ENCODE results near the gene FAM171A1.
"Not testable (repeated sequence)": the region's sequence is repeated elsewhere in the genome, so short reads cannot be mapped to it uniquely, and the experiment has no call there.

Gene FAM171A1

DNA sequence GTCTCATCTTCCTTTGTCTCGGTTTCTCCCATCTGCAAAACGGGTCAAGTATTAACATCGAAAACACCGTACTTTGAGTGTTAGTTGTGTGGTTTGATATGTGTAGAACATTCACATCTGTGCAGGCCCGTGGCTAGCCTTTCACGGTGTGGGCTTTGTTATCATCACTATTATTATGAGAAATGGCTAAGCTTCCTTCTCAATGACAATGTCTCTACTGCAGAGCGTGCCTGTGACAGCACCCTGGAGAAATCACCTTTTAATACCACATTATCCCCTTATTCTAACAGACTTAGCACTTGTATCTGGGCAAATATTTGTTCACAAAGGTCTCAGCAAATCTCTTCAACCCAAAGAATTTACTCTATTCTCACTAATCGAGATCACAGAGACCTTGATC is 55.8 kb downstream of the FAM171A1 start:
- DNase-seq: no peak

DNA sequence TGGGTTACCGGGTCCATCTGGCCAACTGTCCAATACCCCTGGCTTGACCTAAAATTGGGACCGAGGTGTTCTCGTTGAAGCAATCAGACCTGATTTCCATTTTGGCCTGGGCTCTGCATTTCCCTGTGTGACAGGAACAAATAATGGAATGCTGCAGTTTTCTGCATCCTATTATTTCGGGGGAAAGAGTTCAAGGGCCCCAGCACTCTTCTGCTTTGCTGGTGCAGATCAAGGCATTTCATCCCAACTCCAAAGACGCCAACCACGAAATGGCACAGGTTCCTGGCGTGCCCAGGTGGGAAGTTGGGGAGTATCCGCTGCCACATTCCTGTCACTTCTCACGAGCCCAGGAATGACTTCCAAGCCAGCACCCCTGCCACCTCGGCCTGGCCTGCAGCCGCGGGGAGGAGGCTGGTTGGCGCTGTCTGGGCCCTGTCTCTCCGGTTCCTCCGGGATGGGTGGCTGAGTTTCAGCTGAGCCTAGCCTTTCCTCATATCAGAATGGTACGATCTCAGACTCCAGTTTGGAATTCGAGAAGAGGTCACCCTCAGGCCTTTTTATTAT is 56.5 kb downstream of the FAM171A1 start:
- no peak for DNase-seq

DNA sequence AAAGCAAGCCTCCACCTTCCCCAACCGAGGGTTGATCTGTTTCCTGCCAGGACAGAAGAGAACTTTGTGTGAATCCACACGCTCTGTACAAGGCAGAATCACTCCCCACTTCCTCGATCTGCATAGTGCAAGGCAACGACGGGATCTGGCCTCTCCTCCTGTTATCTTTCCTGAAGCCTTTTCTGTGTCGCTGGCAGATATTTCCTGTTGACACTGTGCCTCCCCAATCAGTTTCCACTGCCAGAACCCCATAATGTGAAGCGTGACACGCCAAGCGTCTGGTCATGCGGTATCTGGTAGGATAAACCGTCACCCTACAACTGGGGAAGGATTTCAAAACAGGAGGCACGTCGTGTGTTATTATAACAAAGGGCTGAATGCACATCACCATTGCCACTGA is 57.2 kb downstream of the FAM171A1 start:
- no peak for DNase-seq

DNA sequence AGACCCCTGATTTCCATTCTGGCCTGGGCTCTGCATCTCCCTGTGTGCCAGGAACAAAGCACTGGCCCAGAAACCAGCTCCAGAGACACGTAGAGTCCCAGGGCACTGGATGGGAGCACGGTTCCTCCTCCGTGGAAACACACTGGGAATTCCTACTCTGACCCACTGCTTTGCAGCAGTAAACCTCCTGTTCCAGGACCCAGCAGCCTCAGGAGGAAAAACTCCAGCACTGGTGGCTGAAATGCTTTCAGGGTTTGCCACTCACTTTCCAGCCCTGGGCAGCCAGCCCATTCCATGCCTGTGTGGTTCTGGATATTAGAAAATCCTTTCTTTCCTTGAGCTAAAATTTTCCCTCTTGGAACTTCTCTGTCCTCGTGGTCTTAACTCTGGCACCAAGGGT is 58.0 kb downstream of the FAM171A1 start:
- DNase-seq: no peak

DNA sequence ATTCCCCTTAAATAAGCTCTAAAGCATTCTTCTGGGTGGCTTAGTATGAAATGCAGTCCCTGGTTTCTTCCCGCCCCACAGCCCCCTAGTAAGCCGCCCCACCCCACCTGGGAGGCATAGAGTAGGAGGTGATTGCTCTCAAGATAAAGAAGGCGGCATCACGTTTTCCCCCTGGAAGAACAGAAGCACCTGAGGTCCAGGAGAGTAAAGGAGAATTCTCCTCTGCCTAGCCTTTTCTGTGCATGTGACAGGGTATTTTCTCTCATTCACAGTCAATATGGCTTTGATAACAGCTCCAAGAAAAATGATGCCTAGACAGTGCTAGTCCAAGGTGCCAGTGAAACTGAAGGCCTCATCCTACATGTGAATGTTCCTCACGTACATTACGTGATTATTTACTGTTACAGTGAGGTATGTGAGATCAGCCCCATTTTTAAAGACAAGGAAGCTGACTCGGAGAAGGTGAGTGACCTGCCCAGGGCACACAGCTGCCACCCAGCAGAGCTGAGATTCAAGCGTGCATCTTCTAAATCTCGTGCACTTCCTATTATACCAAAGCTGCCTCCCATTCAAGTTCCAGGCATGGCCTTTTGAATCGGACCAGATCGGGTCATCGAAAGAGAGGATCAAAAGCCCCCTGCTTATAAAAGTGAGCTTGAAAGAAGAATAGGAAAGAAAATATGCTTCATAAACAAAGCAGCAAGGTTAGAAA is 59.4 kb downstream of the FAM171A1 start:
- DNase-seq: no peak

DNA sequence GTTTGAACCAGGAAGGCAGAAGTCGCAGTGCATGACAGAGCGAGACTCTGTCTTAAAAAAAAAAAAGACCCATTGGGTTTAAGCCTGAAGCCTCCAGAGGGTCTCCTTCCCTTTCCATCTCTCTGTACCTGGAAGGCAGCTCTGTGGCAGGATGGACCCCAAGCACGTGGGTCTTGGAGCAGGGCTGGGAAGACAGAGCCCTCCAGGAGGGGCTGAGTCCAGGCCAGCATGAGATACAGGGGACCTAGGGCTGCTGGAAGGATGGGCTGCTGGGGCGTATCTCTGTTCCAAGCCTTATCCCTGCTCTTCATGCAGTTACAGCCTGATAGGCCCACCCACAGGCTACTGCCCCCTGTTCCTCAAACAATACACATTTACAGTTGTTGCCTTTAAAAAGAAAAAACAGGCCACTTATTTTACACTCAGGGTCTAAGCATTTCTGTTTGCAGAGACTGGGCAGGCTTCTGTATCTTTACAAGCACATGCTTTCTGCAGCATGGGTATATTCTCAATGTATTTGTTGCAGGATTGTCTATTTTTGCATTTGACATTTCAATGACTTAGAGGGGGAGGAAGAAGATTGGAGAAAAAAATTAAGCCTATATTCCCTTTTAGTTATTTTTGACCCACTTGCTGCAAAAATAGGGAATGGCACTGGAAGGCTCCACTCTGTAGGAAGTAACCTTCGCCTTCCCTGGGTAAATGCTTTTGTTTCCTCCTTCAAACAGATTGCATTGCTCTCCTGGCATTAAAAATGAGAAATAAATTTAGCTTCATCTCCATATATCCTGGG is 60.1 kb downstream of the FAM171A1 start:
- DNase-seq: no peak

DNA sequence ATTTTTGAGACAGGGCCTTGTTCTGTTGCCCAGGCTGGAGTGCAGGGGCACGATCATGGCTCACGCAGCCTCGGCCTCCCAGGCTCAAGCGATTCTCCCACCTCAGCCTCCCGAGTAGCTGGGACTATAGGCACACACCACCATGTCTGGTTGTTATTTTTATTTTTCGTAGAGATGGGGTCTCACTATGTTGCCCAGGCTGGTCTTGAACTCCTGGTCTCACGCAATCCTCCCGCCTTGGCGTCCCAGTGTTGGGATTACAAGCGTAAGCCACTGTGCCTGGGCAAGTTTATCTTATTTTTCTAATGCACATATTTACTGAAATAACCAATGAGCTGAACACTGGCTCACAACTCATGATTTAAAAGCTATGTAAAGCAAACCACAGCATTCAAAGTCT is 61.9 kb downstream of the FAM171A1 start:
- DNase-seq: no peak

DNA sequence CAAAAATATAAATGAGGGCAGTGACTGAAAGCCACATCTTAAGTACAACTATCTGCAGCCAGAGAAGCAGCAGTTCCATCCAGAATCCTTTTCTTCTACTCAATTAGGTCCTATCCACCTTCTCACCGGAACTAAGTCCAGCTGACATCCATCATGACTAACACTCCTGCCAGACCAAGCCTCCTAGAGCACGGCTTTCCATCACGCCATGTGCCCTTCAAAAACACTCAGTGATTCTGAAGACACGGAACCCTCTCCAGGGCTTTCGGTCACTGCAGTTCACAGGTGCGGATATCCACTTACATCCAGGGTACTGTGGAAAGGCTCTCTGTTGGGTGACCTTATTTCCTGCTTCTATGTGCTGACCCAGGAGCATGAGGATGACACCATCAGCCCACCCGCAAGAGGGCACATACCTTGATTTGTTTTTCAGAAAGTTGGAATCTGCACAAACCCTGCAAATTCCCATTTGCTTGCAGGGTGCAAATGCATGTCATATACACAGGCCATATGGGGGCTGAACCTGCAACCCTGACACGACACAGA is 64.3 kb downstream of the FAM171A1 start:
- no peak for DNase-seq

DNA sequence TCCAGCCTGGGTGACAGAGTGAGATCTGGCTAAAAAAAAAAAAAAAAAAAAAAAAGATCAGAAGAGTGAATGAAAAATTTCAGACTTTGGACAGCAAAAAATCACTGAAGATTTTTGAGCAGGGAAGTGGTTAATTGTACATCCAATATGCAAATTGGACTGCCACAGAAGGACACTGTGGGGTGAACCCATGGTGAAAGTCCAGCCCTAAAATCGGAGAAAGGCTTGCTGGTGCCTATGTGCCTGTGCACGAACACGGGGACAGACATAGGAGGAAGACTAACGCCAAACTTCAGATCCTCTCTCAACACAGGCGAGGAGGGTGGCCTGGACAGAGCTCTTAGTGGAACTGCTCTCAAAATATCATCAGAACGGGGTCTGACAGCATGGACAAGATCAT is 65.5 kb downstream of the FAM171A1 start:
- no peak for DNase-seq

DNA sequence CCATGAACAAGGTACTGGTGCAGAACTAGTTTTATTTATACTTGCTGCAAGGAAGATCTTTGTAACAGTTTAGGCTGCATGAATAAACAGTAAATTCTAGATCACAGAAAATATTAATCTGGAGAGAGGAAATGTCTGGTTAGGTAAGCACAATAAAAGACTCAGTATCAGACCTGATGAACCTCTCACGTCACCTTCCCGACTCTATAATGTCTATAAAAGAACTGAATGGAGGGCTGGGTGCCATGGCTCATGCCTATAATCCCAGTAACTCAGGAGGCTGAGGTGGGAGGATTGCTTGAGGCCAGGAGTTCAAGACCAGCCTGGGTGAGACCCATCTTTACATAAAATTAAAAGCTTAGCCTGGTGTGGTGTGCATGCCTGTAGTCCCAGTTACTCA is 65.9 kb downstream of the FAM171A1 start:
- no peak for DNase-seq

DNA sequence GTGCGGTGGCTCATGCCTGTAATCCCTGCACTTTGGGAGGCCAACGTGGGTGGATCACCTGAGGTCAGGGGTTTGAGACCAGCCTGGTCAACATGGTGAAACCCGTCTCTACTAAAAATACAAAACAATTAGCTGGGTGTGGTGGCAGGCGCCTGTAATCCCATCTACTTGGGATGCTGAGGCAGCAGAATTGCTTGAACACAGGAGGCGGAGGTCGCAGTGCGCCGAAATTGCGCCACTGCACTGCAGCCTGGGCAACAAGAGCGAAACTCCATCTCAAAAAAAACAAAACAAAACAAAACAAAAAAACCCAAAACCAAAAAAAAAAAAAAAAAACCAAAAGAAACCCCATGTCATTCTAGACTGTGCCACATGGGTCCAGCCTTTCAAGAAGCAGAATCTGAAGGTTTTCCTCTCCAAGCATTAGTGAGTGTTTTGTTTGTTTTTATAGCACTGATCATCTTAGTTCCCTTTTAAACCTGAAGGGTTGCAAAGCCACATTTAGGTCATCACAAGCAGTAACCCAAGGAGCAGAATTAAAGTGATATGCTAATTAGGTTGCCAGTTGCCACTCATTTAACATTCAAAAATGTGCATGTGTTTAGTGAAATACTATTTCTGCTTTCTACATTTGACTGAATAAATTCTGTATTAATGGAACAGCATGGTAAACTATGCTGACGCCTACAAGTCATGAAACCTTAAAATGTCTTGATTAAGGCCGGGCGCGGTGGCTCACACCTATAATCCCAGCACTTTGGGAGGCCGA is 68.7 kb downstream of the FAM171A1 start:
- DNase-seq: not testable (repeated sequence)

DNA sequence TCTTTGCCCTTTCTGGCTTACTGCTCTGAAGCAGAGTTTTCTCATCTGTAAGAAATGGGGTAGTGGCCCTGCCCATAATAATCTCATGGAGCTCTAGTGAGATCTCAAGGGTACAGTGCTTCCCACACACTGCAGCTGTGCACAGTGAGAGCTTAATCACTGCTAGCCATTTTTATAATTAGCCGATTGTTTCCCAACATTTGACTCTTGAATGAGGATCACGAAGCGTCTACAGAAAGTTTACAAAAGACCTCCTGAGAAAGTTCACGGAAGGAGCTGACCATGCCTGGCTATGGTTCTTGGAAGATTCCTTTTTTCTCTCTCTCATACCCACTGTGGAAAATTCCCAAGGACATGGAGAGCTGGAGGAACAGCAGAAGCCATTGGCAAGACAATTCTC is 70.4 kb downstream of the FAM171A1 start:
- DNase-seq: no peak

DNA sequence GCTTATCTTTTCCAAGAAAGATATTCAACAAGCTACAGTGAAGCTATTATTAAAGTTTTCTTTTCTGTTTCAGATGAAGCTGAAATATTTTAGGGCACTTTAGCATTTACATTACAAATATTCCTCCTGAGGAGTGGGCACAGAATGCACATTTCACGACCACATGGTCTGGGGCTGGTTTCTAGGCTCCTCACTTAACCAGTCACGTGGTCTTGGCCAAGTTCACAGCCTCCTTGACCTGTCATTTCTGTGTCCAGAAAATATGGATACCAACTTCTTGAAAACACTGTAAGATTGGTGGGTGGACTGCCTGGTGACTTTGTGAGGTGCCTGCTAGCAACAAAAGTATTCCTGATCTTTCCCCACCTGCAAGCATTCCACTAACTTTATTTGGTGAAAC is 70.9 kb downstream of the FAM171A1 start:
- DNase-seq: no peak

DNA sequence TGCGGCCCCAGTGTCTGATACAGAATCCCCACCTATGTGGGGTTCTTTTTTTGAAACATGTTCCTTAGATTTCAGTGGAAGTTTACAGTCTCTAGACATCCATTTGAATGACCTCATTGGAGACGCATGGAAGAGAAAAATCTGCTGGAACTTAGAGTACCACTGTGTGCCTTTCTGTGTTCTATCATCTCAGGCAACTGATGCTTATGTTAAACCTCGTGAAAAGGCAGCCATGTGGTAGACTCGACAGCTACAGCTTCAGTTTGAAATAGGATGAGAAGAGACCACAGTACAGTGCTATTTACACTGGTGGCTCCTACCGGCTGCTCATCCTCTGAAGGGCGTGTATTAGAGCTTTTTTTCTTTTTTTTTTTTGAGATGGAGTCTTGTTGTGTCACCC is 74.4 kb downstream of the FAM171A1 start:
- no peak for DNase-seq

DNA sequence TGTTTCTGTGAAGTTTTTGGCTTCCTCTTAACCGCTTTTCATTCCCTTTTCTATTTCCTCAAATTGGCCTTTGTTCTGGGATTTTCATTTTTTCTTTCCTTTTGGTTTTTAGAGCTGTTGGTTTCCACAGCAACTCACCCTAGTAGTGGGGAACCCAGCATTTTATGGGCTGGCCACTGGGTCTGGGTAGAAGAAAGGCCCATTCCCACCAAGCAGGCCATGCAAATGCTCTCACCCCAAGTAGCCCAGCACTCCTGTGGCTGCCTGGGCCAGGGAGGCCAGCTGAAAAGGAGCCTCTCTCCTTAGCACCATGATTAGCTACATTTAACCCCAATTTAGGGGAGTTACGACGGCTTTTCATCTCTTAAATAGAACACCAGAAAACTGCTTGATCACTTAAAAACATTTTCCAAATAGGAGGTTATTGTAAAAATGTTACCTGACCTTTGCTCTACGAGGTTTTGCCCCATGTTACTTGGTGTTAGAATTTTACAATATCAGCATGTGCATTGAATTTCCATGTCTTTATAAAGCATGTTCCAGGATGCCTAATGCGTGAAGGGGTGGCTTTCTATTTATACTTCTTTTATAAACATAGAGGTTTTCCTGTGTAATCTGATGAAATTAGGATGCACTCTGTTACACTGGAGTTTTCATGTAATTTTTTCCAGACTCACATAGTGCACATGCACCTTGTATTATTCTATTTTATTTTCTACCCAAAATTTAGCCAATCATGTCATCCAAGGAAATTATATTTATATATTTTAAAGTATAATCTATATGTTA is 75.4 kb downstream of the FAM171A1 start:
- no peak for DNase-seq

DNA sequence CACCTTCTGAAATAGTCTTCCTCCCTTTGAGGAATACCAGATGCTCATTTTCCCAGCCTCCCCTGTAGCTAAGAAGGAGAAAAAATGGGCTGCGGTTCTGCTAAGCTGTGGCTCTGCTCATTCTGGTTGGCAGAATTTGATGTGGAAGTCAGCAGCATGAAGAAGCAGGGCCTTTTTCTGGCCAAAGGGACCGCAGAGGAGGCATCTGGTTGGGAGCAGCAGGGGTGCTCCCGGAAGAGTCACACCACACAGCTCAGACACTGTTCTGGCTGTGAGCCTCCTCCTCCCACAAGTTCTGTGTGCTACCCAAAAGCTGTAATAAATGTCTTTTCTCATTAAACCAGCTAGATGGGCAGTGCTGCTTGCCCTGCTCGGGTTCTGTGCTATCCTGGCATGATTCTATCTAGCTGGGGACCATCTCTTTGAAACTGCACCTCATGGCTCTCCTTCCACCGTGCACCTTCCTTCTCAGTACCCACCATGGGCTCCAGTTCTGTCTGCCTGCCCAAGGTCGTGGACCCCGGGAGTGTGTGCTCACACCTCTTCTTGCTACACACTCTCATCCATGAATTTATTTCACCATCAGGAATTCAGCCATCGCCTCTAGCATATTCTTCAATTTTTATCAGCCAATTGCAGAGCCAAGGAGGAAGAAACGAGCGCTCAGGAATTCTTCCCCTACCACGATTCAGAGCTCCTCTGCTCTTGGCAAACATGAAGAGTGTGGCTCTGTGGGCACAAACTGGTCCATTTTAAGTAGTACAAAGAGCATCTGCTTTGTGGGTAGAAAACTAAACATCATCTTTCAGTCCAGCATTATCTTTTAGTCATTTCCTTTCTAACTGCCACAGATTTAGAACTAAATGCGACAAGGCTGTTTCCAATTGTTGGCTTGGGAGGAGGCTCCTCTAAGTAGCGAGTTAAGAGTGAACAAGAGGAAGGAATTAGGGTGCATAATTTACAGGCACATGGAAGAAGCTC is 76.9 kb downstream of the FAM171A1 start:
- no peak for DNase-seq

DNA sequence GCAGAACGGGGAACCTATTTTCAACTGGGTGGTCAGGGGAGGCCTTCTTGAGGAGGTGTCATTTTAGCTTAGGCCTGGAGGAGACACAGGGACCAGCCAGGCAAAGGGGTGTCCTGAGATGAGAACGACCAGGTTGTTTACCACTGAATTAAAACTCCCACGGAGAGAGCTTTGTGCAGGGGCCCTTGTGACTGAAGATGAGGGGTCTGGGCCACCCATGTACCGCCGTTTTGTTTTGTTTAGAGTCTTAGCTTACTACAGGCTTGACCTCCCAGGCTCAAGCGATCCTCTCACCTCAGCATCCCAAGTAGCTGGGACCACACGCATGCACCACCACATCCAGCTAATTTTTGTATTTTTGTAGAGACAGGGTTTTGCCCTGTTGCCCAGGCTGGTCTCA is 80.4 kb downstream of the FAM171A1 start:
- DNase-seq: no peak

DNA sequence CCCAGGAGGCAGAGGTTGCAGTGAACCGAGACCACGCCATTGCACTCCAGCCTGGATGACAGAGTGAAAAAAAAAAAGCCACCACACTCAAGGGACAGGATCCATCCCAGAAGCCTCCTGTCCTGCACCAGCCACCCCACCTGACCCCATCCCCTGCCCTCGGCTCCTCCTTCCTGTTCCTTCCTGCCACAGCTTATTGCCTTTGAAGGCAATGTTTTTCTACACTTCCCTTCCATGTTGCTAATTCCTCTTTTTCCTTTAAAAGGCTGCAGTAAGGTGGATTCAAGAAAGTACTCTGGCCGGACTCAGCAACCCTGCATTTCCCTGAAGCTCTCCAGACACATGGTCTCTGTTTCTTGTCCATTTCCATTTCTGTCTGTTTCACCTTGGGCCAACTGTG is 80.9 kb downstream of the FAM171A1 start:
- no peak for DNase-seq

DNA sequence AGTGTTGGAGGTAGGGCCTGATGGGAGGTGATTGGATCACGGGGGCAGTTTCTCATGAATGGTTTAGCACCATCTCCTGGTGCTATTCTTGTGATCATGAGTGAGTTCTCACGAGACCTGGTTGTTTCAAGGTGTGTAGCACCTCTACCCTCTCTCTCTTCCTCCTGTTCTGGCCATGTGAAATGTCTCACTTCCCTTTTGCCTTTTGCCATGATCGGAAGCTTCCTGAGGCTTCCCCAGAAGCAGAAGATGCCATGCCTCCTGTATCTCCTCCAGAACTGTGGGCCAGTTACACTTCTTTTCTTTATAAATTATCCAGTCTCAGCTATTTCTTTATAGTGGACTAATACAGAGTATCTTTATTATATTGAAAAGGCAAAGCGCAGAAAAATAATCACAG is 90.1 kb downstream of the FAM171A1 start:
- no peak for DNase-seq

DNA sequence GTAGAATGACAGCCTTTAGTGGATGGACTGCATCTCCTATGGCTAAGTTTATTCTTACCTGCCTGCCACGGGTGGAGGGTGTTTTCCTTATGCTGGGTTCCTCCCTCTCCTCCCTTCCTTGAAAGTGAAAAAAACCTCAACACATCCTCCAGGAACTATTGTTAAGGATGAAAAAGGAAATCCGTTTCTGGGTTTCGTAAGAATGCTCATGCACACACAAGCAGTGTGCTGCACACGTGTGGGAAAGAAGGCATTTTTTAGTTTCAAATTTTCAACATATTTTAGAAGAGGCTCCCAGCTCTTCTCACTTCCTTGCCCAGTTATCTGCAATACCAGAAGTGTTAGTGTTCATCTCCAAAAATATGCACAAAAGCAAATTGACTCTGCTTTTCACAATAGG is 90.6 kb downstream of the FAM171A1 start:
- no peak for DNase-seq

DNA sequence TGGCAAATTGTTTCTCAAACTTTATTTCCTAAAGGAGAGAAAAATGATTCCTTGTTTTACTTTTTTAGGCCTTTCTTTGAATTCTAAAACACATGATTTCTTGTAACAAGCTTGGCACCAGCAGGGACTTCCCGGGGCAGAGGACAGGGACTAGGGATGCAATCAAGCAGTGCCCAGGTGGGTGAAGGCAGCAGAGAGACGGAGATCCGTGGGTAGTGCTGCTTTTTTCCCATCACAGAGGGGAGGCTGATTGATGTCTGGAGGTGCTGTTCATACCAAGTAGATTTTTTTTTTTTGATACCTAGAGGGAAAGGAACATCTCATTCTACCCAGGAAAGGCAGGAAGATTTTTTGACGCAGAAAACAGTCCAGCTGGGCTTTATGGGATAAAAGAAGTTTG is 91.9 kb downstream of the FAM171A1 start:
- no peak for DNase-seq

All from NCI-H1105 (cell line).